ENCODE results near the gene OR10G7. TPM values are rescaled to one million over a fixed set of nuclear protein-coding genes. Genes with fewer than 3 reads are reported as not detected.

Gene OR10G7
- total RNA-seq, 1 donor from 2014 or later: not detected

DNA sequence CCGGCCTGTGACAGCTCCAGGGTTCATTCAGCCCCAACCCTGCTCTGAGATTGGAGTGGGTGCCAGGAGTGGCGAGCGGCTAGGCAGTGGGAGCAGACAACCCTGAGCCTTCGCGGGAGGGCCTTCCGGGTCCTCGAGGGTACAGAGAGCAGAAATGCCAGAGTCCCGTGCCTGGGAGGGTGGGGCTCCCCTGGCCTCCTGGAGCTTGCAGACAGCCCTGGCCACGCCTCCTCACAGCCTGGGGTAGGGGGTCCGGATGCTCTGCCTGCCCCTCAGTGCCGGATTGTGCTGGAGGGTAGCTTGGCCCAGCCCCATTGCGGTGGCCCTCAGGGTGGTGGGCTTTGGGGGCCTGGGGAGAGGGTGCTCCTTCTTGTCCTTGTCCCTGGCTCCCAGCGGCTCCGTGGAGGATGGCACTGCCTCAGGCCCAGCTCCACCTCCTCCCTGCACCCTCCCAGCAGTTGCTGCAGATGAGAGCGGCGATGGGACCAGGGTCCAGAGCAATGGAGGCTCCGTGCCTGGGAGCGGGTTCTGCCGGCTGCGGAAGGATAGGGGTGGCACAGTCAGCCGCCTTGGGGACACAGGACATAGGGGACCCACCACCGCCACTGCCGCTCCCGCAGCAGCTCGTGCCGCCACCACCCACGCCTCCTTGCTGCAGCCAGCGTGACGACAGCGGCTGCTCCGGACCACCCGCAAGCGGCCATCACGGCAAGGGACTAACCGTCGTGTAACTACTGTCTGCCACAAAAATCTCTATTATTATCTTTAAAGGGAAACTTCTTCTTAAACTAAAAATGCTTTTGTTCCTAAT is 34.9 kb upstream of the OR10G7 start:
- Histone ChIP-seq H3K27me3 (ENCODE audit: control insufficient read depth in 3 of 3, insufficient read depth in 3 of 3, low read length in 3 of 3) (peaks cover 14 to 29% (median 15%) of the 10 kb centered on the region in 3 donors), H3K4me3 (ENCODE audit: low read length in 3 of 3) (peak overlapping the region; percentile 58 to 65 (median 58)), H3K9ac (ENCODE audit: low read depth in 1 of 3, low read length in 3 of 3) (peak overlapping the region in 2 of 3 donors; percentile 10 to 33)

DNA sequence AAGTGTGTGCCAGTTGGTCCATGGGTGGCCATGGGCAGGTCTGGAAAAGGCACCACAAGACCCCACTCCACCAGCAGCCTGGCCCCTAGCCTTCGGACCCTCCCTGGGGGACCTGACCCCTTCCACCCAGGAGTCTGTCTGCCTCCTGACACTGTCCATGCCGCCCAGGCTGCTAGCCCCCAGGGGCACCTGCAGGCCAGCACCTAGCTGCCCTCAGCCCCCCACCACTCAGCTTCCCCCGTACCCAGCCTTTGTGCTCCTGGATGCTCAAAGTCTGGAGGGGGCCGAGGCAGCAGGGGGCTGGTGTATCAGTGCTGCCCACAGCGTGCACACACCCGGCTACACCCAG is 34.3 kb upstream of the OR10G7 start:
- peaks cover 13 to 28% (median 16%) of the 10 kb centered on the region in 3 donors for H3K27me3 ChIP-seq (ENCODE audit: control insufficient read depth in 3 of 3, insufficient read depth in 3 of 3, low read length in 3 of 3)
- no peak overlapping the region for H3K9ac ChIP-seq (ENCODE audit: low read depth in 1 of 3, low read length in 3 of 3)

More for the DNA sequence above, 34.9 kb upstream of the OR10G7 start:
- no peaks in the 10 kb centered on the region for H3K36me3 ChIP-seq (ENCODE audit: control insufficient read depth in 3 of 3, insufficient read depth in 3 of 3, low read length in 3 of 3)
- H3K27ac ChIP-seq (ENCODE audit: low read depth, low read length): no peak overlapping the region
- no peaks in the 10 kb centered on the region for H3K9me3 ChIP-seq (ENCODE audit: control insufficient read depth in 3 of 3, low read length in 3 of 3)
- peaks cover 3 to 7% (median 6%) of the 10 kb centered on the region in 3 donors for H3K4me1 ChIP-seq (ENCODE audit: control insufficient read depth in 3 of 3, insufficient read depth in 3 of 3, low read length in 3 of 3)

DNA sequence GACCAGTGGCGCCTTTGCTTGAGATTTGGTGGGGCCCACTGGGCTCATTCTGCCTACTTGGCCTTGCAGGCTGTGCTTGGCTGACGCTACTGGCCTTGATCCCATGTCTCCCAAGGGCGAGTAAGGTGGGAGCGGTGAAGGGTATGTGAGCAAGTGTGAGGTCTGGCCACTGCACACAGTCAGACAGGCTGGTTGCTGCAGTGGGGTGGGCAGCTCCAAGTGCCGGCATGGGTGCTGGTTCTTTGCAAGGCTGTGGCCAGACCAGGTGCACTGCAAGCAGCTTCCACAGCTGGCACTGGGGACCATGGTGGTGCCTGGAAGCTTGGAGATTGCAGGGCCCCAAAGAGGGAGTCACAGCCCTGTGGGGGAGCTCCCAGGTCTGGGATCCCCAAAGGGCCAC is 33.4 kb upstream of the OR10G7 start:
- no peak overlapping the region for H3K4me3 ChIP-seq (ENCODE audit: low read length in 3 of 3)
- no peak overlapping the region for H3K9ac ChIP-seq (ENCODE audit: low read depth in 1 of 3, low read length in 3 of 3)
- H3K9me3 ChIP-seq (ENCODE audit: control insufficient read depth in 3 of 3, low read length in 3 of 3): no peaks in the 10 kb centered on the region
- H3K36me3 ChIP-seq (ENCODE audit: control insufficient read depth in 3 of 3, insufficient read depth in 3 of 3, low read length in 3 of 3): no peaks in the 10 kb centered on the region
- peaks cover 3 to 8% (median 6%) of the 10 kb centered on the region in 3 donors for H3K4me1 ChIP-seq (ENCODE audit: control insufficient read depth in 3 of 3, insufficient read depth in 3 of 3, low read length in 3 of 3)
- no peak overlapping the region for H3K27ac ChIP-seq (ENCODE audit: low read depth, low read length)
- H3K27me3 ChIP-seq (ENCODE audit: control insufficient read depth in 3 of 3, insufficient read depth in 3 of 3, low read length in 3 of 3): peaks cover 17 to 31% (median 23%) of the 10 kb centered on the region in 3 donors

More for the DNA sequence above, 34.3 kb upstream of the OR10G7 start:
- H3K4me3 ChIP-seq (ENCODE audit: low read length in 3 of 3): no peak overlapping the region
- peaks cover 3 to 7% (median 6%) of the 10 kb centered on the region in 3 donors for H3K4me1 ChIP-seq (ENCODE audit: control insufficient read depth in 3 of 3, insufficient read depth in 3 of 3, low read length in 3 of 3)
- H3K36me3 ChIP-seq (ENCODE audit: control insufficient read depth in 3 of 3, insufficient read depth in 3 of 3, low read length in 3 of 3): no peaks in the 10 kb centered on the region
- no peak overlapping the region for H3K27ac ChIP-seq (ENCODE audit: low read depth, low read length)
- no peaks in the 10 kb centered on the region for H3K9me3 ChIP-seq (ENCODE audit: control insufficient read depth in 3 of 3, low read length in 3 of 3)

DNA sequence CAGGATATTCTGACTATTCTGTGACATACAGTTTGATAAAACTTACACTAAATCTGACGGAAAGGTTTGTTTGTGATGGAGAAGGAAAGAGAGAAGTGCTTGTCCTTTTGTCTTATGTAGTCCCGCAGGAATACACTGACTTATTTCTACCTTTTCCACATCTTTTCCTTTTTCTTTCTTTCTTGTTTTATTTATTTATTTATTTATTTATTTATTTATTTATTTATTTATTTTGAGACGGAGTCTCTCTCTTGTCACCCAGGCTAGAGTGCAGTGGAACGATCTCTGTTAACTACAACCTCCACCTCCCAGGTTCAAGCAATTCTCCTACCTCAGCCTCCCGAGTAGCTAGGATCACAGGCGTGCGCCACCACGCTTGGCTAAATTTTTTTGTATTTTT is 31.0 kb upstream of the OR10G7 start:
- peaks cover 3 to 12% (median 6%) of the 10 kb centered on the region in 3 donors for H3K4me1 ChIP-seq (ENCODE audit: control insufficient read depth in 3 of 3, insufficient read depth in 3 of 3, low read length in 3 of 3)
- no peak overlapping the region for H3K27ac ChIP-seq (ENCODE audit: low read depth, low read length)
- H3K9me3 ChIP-seq (ENCODE audit: control insufficient read depth in 3 of 3, low read length in 3 of 3): no peaks in the 10 kb centered on the region
- no peak overlapping the region for H3K9ac ChIP-seq (ENCODE audit: low read depth in 1 of 3, low read length in 3 of 3)
- H3K36me3 ChIP-seq (ENCODE audit: control insufficient read depth in 3 of 3, insufficient read depth in 3 of 3, low read length in 3 of 3): no peaks in the 10 kb centered on the region
- H3K4me3 ChIP-seq (ENCODE audit: low read length in 3 of 3): no peak overlapping the region
- peaks cover 25 to 29% (median 26%) of the 10 kb centered on the region in 3 donors for H3K27me3 ChIP-seq (ENCODE audit: control insufficient read depth in 3 of 3, insufficient read depth in 3 of 3, low read length in 3 of 3)

DNA sequence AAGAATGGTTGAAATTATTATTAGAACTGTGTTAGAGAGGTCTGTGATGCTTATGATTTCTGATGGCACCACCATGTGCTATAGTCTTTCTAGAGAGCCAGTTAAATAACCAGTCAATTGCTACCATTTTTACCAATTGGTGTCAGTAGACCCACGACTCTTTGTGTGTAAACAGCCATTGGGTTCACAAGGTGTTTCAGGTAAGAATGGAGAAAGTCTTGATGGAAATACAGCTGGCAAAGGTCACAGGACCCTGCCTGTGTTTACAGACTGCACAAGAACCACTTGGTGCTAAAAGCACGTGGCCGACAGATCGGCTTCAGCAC is 30.5 kb upstream of the OR10G7 start:
- H3K4me1 ChIP-seq (ENCODE audit: control insufficient read depth in 3 of 3, insufficient read depth in 3 of 3, low read length in 3 of 3): peaks cover 3 to 12% (median 6%) of the 10 kb centered on the region in 3 donors
- H3K9ac ChIP-seq (ENCODE audit: low read depth in 1 of 3, low read length in 3 of 3): no peak overlapping the region
- H3K27ac ChIP-seq (ENCODE audit: low read depth, low read length): no peak overlapping the region
- H3K27me3 ChIP-seq (ENCODE audit: control insufficient read depth in 3 of 3, insufficient read depth in 3 of 3, low read length in 3 of 3): peaks cover 25 to 29% (median 26%) of the 10 kb centered on the region in 3 donors
- H3K9me3 ChIP-seq (ENCODE audit: control insufficient read depth in 3 of 3, low read length in 3 of 3): no peaks in the 10 kb centered on the region
- no peak overlapping the region for H3K4me3 ChIP-seq (ENCODE audit: low read length in 3 of 3)
- H3K36me3 ChIP-seq (ENCODE audit: control insufficient read depth in 3 of 3, insufficient read depth in 3 of 3, low read length in 3 of 3): no peaks in the 10 kb centered on the region

DNA sequence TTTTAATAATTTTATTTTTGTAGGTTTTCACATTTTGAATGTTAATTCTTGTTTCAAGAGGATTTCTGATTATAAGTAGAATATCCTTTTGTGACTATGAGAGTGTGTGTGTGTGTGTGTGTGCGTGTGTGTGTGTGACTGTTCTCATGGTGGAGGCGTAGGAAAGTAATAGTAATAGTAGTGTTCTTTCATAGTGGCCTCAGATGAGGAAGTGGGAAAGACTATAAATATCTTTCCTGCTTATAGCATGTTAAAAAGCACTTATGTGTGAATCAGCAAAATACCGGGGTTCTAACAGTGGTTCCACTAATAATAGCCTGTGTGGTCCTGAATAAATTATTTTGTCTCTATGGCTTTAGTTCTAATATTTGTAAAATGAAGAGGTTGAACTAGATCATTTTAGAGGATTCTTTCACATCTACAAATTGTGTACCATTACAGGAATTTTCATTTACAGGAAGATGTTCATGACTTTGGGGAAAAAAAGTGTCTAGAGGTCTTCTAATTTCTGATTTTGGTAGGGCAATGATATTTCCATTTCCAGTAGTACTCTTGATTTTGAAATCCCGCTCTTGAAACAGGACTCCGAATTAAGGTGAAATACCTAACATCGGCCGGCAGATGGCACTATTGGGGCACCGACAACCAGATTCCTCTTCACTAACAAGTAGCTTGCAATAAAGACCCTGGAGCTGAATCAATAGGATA is 29.9 kb upstream of the OR10G7 start:
- Histone ChIP-seq H3K9me3 (ENCODE audit: control insufficient read depth in 3 of 3, low read length in 3 of 3) (no peaks in the 10 kb centered on the region), H3K4me1 (ENCODE audit: control insufficient read depth in 3 of 3, insufficient read depth in 3 of 3, low read length in 3 of 3) (peaks cover 3 to 9% (median 3%) of the 10 kb centered on the region in 3 donors), H3K27ac (ENCODE audit: low read depth, low read length) (no peak overlapping the region), H3K27me3 (ENCODE audit: control insufficient read depth in 3 of 3, insufficient read depth in 3 of 3, low read length in 3 of 3) (peaks cover 22 to 28% (median 22%) of the 10 kb centered on the region in 3 donors), H3K4me3 (ENCODE audit: low read length in 3 of 3) (no peak overlapping the region), H3K9ac (ENCODE audit: low read depth in 1 of 3, low read length in 3 of 3) (no peak overlapping the region), H3K36me3 (ENCODE audit: control insufficient read depth in 3 of 3, insufficient read depth in 3 of 3, low read length in 3 of 3) (no peaks in the 10 kb centered on the region)

DNA sequence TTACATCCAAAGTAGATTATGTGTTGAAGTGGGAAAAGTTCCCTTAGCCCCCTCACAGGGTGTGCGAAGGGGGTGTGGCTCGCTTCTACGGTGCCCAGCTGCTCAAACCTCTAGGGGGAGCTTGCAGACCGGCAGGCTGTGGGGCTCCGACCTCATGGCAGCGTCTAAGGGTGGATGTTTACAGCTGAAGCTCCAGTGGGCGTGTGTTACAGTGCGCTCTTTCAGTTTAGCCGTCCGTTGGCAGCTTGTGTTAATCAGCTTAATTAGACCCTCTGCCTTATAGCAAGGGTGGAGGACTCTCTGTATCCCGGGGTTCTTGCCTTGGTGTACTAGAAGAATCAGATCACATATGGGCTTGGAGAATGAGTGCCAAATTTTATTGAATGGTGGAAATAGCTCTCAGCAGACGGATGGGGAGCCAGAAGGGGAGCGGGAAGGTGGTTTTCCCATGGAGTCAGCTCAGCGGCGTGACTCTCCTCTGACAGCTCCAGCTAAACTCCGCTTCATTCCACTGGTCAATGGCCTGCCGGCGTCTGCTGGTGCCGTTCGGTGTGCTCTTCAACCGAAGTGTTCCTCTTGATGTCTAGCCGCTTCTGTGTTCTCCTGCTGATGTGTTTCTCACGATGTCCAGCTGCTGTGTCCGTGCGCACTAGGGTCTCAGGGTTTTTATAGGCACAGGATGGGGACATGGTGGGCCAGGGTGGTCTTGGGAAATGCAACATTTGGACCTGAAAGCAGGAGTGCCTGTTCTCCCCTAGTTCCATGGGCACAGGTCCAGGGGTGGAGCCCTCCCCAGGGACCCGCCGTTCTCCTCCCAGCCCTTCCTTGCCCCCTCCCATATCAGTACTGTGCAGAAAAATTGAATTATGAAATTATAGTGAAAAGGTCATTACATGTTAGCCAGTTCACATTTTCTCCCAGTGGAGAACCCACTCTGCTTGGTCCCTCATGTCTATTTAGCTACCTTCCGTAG is 28.6 kb upstream of the OR10G7 start:
- Histone ChIP-seq H3K36me3 (ENCODE audit: control insufficient read depth in 3 of 3, insufficient read depth in 3 of 3, low read length in 3 of 3) (no peaks in the 10 kb centered on the region), H3K27ac (ENCODE audit: low read depth, low read length) (no peak overlapping the region), H3K4me1 (ENCODE audit: control insufficient read depth in 3 of 3, insufficient read depth in 3 of 3, low read length in 3 of 3) (peaks cover 0 to 5% (median 0%) of the 10 kb centered on the region in 3 donors), H3K4me3 (ENCODE audit: low read length in 3 of 3) (peak overlapping the region in 1 of 3 donors; percentile 23), H3K27me3 (ENCODE audit: control insufficient read depth in 3 of 3, insufficient read depth in 3 of 3, low read length in 3 of 3) (peaks cover 13 to 23% (median 14%) of the 10 kb centered on the region in 3 donors), H3K9me3 (ENCODE audit: control insufficient read depth in 3 of 3, low read length in 3 of 3) (no peaks in the 10 kb centered on the region), H3K9ac (ENCODE audit: low read depth in 1 of 3, low read length in 3 of 3) (no peak overlapping the region)

DNA sequence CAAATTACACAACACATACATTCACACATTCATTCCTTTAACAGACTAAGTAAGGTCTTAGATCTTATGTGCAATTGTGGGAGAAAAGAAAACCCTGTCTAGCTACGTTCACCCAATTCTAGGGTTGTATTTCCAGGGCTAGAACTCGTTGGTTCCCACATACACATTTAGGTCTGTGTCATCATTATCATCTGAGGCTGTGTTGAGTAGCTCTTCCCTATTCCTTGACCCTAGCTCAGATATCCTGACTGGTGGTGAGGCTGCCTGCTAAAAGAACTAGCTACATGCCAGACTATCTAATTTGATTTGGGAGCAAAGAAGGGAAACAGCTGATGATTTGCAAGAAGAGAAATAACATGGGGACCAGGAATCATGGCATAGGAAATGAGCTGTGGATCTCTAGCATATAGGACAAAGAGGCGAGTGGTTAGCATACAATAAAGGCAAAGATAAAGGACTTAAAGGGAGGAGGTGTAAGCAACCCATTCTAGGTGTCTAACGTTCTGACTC is 27.5 kb upstream of the OR10G7 start:
- Histone ChIP-seq H3K9me3 (ENCODE audit: control insufficient read depth in 3 of 3, low read length in 3 of 3) (no peaks in the 10 kb centered on the region), H3K4me1 (ENCODE audit: control insufficient read depth in 3 of 3, insufficient read depth in 3 of 3, low read length in 3 of 3) (peaks cover 0 to 5% (median 0%) of the 10 kb centered on the region in 3 donors), H3K4me3 (ENCODE audit: low read length in 3 of 3) (no peak overlapping the region), H3K27ac (ENCODE audit: low read depth, low read length) (no peak overlapping the region), H3K27me3 (ENCODE audit: control insufficient read depth in 3 of 3, insufficient read depth in 3 of 3, low read length in 3 of 3) (peaks cover 13 to 23% (median 14%) of the 10 kb centered on the region in 3 donors), H3K36me3 (ENCODE audit: control insufficient read depth in 3 of 3, insufficient read depth in 3 of 3, low read length in 3 of 3) (no peaks in the 10 kb centered on the region), H3K9ac (ENCODE audit: low read depth in 1 of 3, low read length in 3 of 3) (no peak overlapping the region)

DNA sequence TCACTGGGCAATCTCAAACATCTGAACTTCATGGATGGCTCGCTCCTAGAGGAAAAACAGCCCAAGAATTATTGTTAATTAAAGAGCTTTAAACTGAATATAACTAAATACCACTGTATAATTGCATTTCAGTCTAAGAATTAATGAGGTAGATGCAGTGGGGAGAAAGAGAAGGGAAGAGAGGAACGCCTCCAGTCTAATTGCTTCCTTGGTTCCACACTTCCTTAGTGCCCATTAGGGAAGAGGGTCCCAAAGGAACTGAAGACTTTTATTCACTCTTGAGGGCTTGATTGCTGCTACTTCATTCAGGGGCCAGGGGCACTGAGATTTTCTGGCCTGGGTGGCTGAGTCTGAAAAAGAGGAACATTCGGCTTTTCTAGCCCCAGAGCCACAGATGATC is 11.8 kb upstream of the OR10G7 start:
- Histone ChIP-seq H3K27me3 (ENCODE audit: control insufficient read depth in 3 of 3, insufficient read depth in 3 of 3, low read length in 3 of 3) (no peaks in the 10 kb centered on the region), H3K27ac (ENCODE audit: low read depth, low read length) (no peak overlapping the region), H3K4me3 (ENCODE audit: low read length in 3 of 3) (no peak overlapping the region), H3K36me3 (ENCODE audit: control insufficient read depth in 3 of 3, insufficient read depth in 3 of 3, low read length in 3 of 3) (no peaks in the 10 kb centered on the region), H3K9me3 (ENCODE audit: control insufficient read depth in 3 of 3, low read length in 3 of 3) (no peaks in the 10 kb centered on the region), H3K4me1 (ENCODE audit: control insufficient read depth in 3 of 3, insufficient read depth in 3 of 3, low read length in 3 of 3) (no peaks in the 10 kb centered on the region), H3K9ac (ENCODE audit: low read depth in 1 of 3, low read length in 3 of 3) (no peak overlapping the region)
